PC-3 (cell line): ENCODE data around the gene SENP8.

Source experiments
- EZH2 ChIP-seq: fragments of 300-600 bp; sonication (generic); IDR thresholded peaks from one replicate; pipeline ENCODE4 v1.6.1; 2017; ENCODE audit warnings: antibody characterized with exemption, mild to moderate bottlenecking, low read length; ENCODE audit not compliant: unreplicated experiment
- EZH2phosphoT487 ChIP-seq: fragments of 300-600 bp; sonication (generic); IDR thresholded peaks from 2 replicates; pipeline ENCODE4 v1.6.1; 2018; ENCODE audit warnings: mild to moderate bottlenecking, antibody characterized with exemption, low read length, borderline replicate concordance
- TF ChIP-seq, protein P1 (sequence below): fragments of 300-600 bp; sonication (generic); conservative IDR thresholded peaks from 2 replicates; pipeline ENCODE4 v1.5.1; 2017; ENCODE audit warnings: antibody characterized with exemption, low read depth, mild to moderate bottlenecking, low read length

DNA sequence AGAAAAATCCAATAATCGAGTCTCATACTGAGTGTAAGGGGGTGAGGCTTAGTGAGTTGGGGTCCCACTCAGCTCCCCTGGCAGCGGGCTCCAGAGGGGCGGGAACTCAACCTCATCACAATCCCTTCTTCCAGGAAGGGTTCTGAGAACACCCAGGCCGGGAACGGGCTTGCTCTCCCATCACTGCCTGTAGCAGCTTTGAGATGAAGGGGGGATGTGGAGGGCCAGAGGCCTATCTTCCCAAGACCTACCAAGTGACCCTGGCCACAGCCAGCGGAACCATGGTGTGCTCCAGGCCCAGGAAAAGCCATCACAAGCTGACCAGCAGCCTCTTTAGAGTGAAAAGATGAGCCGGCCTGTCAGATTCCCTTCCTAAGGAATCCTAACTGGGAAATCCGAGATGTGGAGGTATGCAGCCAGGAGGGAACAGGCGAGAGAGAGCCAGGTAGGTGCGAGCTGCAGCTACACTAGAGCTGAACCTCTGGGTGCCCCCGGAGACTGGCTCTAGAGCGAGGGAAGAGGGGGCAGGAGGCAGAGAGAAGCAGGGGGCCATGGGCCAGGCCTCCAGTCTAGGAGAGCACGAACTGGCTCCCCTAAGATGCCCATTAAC lies 60.9 kb downstream of the SENP8 start:
- TF ChIP-seq, protein P1, sequence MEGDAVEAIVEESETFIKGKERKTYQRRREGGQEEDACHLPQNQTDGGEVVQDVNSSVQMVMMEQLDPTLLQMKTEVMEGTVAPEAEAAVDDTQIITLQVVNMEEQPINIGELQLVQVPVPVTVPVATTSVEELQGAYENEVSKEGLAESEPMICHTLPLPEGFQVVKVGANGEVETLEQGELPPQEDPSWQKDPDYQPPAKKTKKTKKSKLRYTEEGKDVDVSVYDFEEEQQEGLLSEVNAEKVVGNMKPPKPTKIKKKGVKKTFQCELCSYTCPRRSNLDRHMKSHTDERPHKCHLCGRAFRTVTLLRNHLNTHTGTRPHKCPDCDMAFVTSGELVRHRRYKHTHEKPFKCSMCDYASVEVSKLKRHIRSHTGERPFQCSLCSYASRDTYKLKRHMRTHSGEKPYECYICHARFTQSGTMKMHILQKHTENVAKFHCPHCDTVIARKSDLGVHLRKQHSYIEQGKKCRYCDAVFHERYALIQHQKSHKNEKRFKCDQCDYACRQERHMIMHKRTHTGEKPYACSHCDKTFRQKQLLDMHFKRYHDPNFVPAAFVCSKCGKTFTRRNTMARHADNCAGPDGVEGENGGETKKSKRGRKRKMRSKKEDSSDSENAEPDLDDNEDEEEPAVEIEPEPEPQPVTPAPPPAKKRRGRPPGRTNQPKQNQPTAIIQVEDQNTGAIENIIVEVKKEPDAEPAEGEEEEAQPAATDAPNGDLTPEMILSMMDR = no peak
- TF ChIP-seq EZH2 (no peak), EZH2phosphoT487 (no peak)
